ENCODE data around the gene CFAP77.

CFAP77 gene

DNA sequence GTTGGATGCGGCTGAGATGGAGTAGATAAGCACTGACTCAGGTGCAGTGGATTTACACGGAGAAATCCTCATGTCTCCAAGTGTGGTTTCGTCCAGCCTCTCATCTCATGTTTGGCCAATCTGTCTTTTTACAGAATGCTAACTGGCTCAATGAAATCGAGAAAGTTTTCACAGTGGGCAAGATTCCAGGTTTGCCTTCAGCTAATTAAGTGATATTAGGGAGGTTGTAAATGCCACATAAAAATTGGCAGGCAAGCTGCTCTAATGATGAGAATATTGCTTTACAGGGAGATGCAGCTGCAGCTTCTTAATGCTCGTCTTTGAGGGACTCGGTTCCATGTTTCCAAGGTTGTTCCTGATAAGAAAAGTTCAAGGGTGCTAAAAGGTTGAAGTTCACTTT lies 196.1 kb downstream of the CFAP77 start:
- no peak for DNase-seq

- no peak for DNase-seq
Observed at GRCh38 chr9:132609184-132609583, 199.2 kb downstream of the CFAP77 start.

DNA sequence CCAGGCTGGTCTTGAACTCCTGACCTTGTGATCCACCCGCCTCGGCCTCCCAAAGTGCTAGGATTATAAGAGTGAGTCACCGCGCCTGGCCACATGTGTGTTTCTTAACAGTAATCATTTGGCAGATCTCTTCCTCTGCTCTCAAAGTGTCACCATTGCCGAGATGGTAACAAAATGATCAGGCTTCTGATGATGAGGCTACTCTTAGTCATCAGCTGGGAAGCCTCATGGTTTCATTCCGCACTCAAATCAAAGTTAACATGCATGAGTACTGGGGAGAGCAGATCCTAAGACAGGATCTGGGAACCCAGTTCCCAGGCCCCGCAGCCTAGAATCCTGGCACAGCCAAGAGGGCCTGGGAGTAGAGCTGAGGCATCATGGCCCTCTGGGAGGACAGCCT lies 199.8 kb downstream of the CFAP77 start:
- DNase-seq, result no peak

DNA sequence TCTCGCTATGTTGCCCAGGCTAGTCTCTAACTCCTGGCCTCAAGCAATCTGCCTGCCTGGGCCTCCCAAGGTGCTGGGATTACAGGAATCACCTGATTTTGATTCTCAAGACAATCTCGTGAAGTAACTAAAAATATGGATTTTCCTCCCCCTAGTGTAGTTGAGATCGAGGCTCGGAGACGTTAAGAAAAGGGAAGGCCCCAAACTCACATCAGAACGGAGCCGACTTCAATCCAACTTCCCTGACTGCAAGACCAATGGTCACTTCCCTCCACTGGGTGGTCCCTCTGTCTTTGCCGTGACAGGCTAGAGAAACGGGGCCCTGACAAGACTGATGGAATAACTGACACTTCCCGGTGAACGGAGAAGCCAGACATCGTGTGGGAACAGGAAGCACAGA lies 200.7 kb downstream of the CFAP77 start:
- DNase-seq, result no peak

GRCh38 chr9:132614324-132614723 lies 204.3 kb downstream of the CFAP77 start:
- no peak for DNase-seq

DNA sequence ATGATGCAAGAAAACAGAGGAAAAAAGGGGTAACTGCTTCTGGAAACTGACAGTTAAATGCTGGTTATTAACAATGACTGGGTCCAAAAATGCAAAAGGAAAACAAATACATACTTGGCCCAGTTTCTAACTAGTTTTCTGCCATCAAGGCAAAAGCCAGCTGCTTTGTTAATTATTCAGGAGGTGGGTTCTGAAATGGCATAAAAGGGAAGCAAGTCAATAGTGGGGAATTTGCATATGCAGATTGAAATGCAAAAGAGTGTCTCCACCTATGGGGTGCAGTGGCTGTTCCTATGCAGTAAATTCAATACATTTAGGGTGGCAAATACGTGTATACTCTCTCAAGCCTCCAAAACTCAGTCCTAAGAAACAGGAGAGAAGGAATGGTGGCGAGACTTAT lies 205.8 kb downstream of the CFAP77 start:
- DNase-seq, result no peak

DNA sequence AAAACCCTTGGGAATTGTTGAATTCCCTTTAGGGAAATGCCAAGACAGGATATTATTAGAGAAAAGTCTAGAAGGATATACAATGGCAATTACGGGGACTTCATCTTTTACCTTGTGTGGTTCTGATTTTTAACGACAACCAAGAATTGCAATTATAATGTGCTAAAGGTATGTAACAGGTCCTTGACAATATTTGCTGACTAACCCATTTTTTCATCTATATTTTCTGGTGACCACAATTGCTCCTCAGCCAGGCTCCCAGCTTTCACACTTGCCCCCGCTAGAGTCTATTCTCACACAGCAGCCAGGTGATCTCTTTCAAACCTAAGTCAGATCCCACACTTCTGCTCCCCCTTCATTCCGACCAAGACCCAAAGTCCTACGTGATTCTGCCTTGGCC lies 206.7 kb downstream of the CFAP77 start:
- DNase-seq, result no peak

DNA sequence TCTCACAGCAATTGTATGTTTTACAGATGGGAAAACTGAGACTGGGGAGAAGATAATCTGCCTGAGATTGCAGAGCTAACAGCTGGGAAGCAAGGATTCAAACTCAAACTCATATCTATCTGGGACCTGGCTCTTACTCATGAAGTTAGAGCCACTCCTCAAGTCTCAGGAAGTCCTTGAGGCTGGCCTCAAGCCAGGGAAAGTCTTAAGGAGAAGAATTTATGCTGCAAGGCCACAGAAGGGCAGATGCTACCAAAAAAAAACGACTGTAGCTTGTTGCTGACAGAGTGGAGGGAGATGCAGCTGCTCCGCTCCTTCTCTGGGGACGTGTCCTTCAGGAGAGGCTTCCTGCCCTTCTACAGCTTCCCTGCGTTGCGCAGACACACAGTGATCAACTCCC lies 212.1 kb downstream of the CFAP77 start:
- peak; percentile 28 for DNase-seq

Measured in NCI-H1436 treated with DMSO at 0.1 percent for 48 hours (cell line).